ENCODE data around the gene PARD3.
"Not testable (repeated sequence)": the region's sequence is repeated elsewhere in the genome, so short reads cannot be mapped to it uniquely, and the experiment has no call there.

Gene PARD3

DNA sequence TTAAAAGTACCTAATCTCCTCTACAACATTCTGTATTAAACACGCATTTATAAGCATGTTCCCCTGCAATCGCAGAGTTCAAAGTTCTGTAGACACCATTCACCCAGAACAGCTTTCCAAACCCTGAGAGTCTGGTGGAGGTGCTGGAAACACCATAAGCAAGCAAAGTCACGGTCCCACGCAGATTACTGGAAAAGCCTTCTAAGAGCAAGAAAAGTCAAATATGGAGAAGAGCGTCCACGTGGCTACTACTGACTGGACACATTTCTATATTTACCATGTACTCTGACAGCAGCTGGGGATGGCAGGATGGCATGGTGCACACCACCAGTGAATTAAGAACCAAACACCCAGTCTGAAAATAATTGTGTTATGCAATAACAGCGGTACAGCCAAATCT, 97.7 kb downstream of the PARD3 start:
- no peak for DNase-seq (ENCODE audit: low read depth in 2 of 2, low spot score in 1 of 2)

DNA sequence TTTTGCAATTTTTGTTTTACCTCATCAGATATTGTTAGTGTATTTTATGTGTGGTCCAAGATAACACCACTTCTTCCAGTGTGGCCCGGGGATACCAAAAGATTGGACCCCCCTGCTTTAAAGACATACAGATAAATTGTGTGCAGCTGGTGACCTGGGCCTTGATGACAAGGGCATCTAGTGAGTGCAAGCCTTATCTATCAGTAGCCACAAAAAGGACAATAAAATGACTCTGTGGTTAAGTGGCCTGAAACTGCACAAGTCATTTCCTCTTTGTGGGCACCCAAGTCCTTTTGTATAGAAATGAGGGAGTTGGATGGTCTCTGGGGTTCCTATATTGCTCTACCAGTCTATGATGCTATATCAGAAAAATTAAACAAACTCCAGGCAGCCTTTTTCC, 98.1 kb downstream of the PARD3 start:
- no peak for DNase-seq (ENCODE audit: low read depth in 2 of 2, low spot score in 1 of 2)

DNA sequence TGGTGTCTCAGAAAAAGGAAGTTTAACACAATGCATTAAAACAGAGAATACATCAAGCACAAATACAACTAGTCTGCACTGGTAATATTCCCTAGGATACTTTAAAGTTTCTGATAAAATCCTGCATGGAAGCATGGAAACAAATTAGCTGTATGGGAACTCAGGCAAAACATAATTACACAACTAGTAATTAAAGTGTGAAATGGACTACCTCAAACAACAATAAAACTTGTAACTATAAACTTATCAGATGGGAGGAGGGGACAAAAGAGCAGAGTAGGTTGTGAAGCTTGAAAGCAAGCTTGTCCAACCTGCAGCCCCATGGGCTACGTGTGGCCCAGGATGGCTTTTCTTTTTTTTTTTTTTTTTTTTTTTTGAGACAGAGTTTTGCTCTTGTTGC, 98.9 kb downstream of the PARD3 start:
- no peak for DNase-seq (ENCODE audit: low read depth in 2 of 2, low spot score in 1 of 2)

DNA sequence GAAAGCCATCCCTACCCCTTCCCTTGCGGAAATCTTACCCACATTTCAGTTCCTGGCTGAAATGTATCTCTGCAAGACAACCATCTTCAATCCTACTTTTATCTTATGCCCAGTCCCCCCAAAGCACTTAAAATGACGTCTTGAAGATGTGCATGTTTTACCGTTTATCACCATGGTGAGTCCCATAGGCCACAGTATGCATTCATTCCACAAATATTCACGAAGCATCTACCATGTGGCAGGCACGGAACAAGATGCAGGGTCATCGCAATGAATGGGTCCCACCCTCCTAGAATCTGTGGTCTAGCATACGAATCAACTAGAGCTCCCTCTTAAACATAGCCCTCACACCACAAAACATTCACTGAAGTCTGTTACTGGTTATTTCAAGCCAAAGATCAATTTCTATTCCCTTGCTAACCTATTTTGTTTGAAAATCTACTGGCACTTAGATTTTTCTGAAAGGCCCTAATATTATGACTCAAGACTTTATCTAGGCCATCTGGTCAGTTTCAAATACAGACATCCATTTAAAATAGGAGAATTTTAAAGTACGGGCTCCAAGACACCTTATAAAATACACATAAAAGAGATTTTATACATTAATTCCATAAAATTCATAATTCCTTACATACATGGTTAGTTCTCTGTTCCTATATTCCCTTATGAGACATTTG, 99.4 kb downstream of the PARD3 start:
- DNase-seq (ENCODE audit: low read depth in 2 of 2, low spot score in 1 of 2): no peak

DNA sequence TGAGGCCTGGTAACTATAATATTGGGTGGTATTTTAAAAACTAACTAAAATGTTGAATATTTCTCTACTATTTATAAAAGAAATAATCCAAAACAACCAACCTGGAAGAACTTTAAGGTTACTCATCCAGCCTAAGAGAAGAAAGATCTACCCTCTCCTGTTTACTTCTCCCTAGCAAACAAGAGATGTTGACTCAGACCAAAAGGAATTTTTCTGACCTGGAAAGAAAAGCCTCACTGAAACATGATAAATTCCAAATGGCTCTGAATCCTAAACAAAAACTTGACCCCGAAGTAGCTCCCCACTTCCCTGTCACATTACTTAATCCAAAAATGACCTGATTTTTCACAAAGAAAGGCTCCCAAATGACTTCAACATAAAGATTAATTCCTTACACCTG, 101.2 kb downstream of the PARD3 start:
- DNase-seq (ENCODE audit: low read depth in 2 of 2, low spot score in 1 of 2): no peak

DNA sequence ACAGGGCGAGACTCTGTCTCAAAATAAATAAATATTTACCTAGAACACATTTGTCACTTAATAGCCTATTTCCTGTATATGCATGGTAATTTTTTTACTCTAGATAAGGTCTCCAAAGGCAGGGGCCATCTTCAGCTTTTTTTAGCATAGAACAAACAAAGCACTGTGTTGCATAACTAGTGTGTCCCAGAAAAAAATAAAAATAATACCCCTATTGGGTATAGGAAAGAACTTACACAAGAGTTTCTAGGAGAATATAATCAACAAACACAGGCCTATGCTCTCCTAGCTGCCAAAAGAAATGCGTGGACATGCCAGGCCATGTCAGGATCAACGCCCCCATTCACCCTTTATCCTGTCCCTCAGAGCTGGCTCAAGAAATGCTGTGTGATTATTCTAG, 103.6 kb downstream of the PARD3 start:
- DNase-seq (ENCODE audit: low read depth in 2 of 2, low spot score in 1 of 2): no peak

DNA sequence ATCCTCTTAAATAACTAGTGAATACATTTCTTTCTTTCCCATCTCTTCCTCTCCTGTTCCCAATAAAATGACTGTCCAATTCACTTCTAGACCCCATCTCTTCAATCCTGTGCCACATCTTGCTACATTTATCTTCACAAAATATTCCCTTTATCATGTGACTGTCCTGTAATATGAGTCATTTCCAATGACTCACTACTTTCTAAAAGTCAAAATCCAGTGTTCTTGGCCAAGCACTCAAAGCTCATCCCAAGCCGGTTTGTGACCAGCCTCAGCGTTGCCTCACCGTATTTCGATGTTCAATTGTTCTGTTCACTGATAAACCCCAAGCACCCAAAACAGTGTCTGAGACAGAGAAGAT, 104.7 kb downstream of the PARD3 start:
- no peak for DNase-seq (ENCODE audit: low read depth in 2 of 2, low spot score in 1 of 2)

DNA sequence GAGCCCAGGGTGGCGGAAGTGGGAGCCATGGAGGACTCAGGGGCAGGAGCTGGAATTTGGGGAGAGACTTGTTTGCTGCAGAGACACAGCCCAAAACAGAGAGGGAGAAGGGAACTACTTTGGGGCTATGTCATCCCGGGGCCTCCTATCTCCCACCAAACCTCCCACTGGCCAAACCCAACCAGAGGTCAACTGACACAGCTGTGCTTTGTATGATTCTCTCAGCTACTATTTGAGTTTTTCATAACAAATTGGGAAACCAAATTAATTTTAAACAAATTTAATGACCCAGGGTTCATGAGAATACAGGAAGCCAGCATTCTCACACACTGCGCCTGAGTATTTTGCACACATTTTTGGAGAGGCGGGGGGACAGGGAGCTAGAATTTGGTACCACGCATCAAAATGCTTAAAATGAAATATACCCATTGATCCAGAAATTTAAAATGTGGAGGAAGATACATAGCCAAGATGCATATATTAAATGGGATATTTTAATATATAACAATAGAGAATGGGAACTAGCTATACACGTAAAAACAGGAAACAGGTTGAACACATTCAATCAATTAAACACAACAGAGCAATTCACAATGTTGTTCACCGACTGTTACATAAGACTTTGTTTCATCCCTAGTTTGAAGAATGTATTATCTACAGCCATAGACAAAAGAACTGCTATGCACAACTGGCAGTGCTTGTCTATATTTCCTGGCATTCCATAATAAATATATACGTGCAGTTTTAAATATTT, 105.3 kb downstream of the PARD3 start:
- no peak for DNase-seq (ENCODE audit: low read depth in 2 of 2, low spot score in 1 of 2)

DNA sequence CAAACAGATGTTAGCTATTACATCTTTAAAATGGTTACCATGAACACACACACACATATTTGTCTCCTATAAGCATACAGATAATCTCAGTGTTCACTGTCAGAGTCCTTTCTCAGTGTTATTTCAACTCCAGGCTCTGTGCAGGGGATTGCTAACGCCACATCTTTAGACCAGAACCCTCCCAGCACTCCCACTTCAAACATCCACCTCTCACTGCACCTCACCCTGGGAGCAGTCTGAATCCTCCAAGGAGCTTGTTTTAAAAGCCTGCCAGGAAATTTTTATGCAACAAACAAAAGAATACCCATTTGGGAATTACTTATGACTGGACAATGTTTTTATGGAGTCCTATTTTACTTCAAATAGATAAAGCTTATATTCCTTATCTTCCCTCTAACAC, 107.4 kb downstream of the PARD3 start:
- DNase-seq (ENCODE audit: low read depth in 2 of 2, low spot score in 1 of 2): no peak

DNA sequence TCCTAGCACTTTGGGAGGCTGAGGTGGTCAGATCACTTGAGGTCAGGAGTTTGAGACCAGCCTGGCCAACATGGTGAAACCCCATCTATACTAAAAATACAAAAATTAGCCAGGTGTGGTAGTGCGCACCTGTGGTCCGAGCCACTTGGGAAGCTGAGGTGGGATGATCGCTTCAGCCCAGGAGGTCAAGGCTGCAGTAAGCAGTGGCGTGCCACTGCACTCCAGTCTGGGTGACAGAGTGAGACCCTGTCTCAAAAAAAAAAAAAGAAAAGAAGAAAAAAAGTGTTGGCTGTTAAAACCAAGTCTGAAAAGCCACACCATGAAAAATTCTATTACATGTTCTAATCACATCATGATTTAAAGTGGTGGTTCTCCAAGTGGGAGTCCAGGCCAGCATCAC, 108.1 kb downstream of the PARD3 start:
- DNase-seq (ENCODE audit: low read depth in 2 of 2, low spot score in 1 of 2): not testable (repeated sequence)

DNA sequence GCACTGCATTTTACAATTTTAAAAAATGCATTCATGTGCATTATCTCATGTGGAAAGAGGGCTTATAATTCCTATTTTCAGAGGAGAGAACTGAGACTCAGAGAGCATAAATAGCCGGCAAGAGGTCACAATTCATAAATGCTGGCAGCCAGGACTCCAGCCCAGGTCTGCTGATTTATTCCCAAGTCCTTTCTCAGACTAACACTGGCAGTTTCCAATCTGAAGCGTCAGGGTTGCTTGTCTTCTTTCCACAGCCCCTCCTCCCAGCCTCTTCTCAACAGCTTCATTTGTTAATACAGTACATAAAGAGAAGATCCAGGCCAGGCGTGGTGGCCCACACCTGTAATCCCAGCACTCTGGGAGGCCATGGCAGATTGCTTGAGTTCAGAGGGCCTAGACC, 108.9 kb downstream of the PARD3 start:
- DNase-seq (ENCODE audit: low read depth in 2 of 2, low spot score in 1 of 2): no peak

DNA sequence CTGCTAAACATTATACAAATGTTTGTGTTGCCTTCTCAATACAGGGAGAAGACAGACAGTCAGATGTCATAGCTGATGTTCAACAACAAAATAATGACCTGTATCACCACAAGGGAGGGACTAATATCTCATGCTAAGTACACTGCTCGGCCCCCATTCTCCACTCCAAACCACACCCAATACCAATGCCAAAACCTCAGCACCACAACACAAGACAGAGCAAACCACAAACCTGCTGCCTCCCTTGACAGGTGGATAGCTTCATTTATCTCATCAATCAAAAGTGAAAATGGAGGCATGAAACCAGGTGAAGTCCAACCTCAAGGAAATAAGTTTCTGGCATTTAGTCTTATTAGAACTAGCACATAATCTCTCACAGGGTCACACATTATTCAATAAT, 109.5 kb downstream of the PARD3 start:
- no peak for DNase-seq (ENCODE audit: low read depth in 2 of 2, low spot score in 1 of 2)

DNA sequence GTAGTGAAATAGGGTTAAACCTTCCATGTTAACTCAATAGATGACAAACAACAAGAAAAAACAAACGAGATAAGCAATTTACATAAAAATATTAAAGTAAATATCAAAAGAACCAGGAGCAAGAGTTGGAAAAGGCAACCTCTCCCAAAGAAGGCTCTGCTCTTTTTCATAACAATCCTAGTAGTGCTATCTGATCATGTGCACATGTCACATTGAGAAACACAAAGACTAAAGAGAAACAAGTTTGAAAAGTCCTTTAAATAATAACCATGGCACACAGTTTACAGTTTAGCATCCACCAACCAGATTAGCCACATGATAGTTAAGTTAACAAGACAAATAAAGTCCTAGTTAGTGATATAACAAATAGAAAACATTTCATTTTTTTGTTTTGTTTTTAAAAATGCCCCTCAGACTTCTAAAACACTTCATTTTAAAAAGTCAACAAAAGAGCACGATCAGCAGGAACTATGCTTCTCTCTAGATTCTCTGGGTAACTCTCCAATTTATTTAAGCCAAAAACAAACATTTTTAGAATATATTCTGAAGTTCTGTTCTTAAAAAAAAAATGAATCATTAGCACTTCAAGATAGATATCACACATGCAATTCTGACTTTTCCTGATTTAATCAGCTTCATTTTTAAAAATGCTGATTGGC, 110.4 kb downstream of the PARD3 start:
- no peak for DNase-seq (ENCODE audit: low read depth in 2 of 2, low spot score in 1 of 2)

DNA sequence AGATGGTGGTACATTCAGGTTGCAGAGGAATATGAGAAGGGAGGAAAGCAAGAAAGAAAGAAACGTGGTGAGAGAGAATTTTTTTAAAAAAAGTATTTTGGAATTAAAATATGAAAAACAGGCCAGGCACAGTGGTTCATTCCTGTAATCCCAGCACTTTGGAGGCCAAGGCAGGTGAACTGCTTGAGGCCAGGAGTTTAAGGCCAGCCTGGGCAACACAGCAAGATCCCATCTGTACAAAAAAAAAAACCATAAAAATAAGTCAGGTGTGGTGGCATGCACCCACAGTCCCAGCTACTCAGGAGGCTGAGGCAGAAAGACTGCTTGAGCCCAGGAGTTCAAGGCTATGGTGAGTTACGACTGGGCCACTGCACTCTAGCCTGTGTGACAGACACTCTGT, 112.1 kb downstream of the PARD3 start:
- DNase-seq (ENCODE audit: low read depth in 2 of 2, low spot score in 1 of 2): no peak

DNA sequence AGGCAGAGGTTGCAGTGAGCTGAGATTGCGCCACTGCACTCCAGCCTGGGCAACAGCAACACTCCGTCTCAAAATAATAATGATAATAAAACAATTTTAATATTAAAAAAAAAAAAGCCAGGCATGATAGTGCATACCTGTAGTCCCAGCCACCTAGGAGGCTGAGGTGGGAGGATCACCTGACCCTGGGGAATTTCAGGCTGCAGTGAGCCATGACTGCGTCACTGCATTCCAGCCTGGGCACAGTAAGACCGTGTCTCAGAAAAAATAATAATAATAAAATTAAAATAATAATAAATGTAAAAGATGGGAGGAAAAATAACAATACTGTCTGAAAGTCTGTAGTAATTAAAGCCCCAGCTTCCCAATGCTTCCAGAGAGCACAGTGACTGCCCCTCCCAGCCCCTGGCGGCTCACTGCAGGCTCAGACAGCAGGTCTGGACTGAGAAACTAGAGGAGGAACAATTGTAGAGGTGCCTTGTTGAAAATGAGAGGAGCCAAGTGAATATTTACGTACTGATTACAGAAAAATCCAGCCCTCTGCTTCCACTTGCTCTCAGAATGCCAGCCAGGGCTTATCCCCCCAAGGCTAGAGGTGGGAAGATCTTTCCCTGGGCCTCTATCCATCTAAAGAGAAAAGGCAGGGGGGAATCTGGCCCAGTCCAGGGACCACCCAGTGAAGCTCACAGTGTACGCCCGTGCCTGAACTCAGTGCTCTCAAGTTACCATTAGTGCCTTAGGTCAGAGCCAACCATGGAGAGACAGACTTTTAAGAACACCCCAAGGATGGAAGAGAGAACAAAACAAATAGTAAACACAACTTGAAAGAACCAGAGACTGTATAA, 112.8 kb downstream of the PARD3 start:
- no peak for DNase-seq (ENCODE audit: low read depth in 2 of 2, low spot score in 1 of 2)

DNA sequence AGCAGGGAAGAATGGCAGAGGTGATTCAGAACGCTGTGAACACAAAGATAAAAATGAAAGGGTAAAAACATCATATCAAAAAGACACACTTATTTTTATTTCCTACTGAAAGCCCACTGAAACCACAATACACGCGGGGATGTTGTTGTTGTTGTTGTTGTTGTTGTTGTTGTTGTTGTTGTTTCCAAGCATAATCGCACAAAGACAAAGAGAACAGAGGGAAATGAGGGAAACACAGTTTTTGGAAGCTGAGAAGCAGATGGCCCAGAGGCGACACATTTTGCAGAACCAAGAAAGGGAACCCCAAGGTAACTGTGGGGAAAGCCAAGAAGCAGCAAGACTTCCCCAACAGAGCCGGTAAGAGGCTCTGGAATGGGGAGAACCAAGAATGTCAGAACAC, 113.9 kb downstream of the PARD3 start:
- DNase-seq (ENCODE audit: low read depth in 2 of 2, low spot score in 1 of 2): no peak

DNA sequence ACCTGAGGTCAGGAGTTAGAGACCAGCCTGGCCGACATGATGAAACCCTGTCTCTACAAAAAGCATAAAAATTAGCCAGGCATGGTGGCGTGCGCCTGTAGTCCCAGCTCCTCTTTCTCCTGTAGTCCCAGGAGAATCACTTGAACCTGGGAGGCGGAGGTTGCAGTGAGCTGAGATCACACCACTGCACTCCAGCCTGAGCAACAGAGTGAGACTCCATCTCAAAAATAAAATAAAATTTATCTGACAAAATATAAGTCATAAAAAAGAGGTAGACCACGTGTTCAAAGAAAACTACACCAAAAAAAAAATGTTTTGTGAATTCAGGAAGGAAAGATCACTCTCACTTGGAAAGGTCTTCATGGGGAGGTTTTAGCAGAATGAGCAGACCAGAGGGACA, 114.3 kb downstream of the PARD3 start:
- not testable (repeated sequence) for DNase-seq (ENCODE audit: low read depth in 2 of 2, low spot score in 1 of 2)

DNA sequence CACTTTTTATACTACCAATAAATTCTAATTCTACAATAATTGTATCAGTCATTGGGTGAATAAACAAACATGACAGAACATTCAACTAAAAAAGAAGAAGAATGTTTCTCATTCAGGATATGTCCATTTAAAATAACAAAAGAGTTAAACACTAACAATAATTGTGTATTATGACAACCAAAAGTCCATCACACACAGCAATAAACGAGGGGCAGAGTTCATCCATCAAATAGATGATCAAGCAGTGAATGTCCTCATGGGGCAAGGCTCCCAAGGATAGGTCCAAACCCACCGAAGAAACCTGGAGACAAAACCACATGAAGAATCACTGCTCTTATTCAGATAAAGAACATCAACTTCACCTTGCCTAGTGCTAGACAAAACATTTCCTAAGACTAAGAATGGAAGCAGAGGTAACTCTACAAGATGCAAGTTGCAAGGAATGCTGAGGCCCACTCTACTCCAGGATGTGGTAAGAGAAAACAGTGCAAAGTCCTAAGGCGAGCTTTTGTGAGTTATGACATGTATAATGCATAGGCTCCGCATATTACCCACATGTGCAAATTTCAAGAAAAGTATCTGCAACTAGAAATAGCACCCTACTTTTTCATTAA, 115.1 kb downstream of the PARD3 start:
- DNase-seq (ENCODE audit: low read depth in 2 of 2, low spot score in 1 of 2): no peak

DNA sequence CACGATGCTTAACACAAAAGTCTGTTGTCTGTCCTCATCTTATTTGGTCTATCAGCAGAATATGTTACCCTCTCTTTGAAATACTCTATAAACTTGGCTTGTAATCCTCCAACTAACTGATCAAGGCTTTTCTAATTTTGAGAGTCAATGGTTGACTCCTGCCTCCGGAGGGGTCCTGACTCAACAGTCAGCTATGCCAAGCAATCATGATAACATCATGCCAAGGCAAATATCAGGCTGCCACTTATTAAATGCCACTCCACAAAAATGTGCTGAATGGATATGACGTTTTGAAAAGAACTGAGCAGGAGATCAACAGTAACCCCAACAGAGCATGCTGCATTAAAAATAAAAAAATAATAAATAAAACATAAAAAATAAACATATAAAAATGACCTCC, 116.1 kb downstream of the PARD3 start:
- DNase-seq (ENCODE audit: low read depth in 2 of 2, low spot score in 1 of 2): no peak

DNA sequence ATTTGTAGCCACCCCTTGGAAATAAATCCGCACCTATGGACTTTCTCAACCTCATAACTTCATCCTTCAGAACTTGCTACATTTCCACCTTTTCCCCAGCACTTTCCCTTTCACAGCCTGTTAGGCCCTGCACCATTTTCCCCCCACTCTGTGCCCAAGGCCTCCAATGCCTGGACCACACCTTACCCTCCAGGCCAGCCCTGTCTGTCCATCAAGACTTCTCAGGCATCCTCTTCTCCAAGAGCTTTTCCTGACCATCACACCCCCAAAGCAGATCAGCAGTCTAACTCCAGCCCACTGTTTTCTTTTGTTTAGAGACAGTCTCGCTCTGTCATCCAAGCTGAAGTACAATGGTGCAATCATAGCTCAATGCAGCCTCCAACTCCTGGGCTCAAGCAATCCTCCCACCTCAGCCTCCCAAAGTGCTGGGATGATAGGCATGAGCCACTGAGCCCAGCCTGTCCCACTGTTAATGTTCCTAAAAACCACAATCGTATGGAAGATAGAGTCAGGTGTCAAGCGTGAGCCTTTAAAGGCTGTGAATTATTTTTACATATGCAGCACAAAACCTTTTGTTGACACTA, 116.8 kb downstream of the PARD3 start:
- no peak for DNase-seq (ENCODE audit: low read depth in 2 of 2, low spot score in 1 of 2)

Measured in stimulated activated CD8-positive, alpha-beta memory T cell treated with anti-CD3 and anti-CD28 coated beads, Interleukin-4, amount 100 ng/mL, for 1 hour (primary cell).